GM18907 (cell line): ENCODE results near the gene STRIP2.
"Not testable (repeated sequence)": the region's sequence is repeated elsewhere in the genome, so short reads cannot be mapped to it uniquely, and the experiment has no call there.

Experiments used
- ATAC-seq: cut with Tn5 transposase; IDR thresholded peaks from one replicate; pipeline ENCODE4 v1.9.1; 2021; ENCODE audit warnings: mild to moderate bottlenecking, moderate library complexity; ENCODE audit not compliant: unreplicated experiment

STRIP2 gene

DNA sequence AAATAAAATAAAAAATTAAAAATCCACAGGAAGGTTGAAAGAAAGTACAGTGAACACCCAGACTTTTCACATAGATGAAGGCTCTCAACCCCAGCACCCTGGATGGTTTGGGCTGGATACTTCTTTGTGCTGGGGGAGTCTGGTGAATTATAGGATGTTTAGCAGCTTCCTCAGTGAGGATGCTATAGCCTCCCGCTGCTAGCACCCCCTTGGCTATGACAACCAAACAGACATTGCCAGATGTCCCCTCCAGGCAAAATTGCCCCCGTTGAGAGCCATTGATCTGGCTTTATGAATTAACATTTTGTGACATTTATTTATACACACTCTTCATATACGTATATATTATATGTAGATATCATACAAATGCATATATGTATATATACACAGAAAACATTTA lies 89.7 kb downstream of the STRIP2 start:
- ATAC-seq: no peak

GRCh38 chr7:129524405-129524804 lies 90.2 kb downstream of the STRIP2 start:
- not testable (repeated sequence) for ATAC-seq

GRCh38 chr7:129525225-129525862 lies 91.1 kb downstream of the STRIP2 start:
- no peak for ATAC-seq

DNA sequence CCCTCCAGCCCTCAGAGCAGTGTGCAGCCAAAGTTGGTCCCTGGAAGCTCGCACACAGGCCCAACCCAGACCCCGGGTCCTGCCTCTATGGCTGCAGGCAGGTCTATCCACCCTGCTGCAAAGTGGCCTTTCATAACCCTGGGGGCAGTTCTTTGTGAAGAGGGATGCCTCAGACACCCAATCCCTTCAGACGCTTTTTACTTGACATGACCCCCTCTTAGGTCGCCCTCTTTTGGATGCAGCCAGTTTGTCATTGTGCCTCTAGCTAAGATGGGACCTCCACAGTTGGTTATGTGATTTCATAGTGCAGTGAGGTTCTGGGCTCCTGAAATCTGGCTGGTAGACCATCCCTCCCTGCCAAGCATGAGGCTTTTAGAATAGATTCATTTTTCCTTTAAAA lies 95.4 kb downstream of the STRIP2 start:
- ATAC-seq: no peak

- no peak for ATAC-seq
Observed at GRCh38 chr7:129530795-129531391, 96.7 kb downstream of the STRIP2 start.

DNA sequence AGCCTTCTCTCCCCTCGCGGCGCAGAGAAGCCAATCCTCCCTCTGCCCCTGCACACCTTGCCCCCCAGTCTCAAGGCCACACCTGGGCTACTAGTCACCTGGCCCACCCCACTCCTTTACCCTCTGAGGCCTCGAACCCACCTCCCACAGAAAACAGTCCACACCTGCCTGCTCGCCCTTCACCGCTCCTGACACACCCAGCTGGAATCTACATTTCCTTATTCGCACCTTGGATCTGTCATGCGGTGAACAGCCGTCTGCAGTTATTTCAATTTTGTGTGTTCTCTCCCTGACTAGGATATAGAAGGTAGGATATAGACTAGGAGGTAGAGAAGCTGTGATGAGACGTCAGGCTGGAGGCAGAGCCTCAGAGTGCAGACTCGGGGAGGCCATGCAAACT lies 97.5 kb downstream of the STRIP2 start:
- no peak for ATAC-seq

- ATAC-seq: no peak
Observed at GRCh38 chr7:129532375-129532774, 98.1 kb downstream of the STRIP2 start.

DNA sequence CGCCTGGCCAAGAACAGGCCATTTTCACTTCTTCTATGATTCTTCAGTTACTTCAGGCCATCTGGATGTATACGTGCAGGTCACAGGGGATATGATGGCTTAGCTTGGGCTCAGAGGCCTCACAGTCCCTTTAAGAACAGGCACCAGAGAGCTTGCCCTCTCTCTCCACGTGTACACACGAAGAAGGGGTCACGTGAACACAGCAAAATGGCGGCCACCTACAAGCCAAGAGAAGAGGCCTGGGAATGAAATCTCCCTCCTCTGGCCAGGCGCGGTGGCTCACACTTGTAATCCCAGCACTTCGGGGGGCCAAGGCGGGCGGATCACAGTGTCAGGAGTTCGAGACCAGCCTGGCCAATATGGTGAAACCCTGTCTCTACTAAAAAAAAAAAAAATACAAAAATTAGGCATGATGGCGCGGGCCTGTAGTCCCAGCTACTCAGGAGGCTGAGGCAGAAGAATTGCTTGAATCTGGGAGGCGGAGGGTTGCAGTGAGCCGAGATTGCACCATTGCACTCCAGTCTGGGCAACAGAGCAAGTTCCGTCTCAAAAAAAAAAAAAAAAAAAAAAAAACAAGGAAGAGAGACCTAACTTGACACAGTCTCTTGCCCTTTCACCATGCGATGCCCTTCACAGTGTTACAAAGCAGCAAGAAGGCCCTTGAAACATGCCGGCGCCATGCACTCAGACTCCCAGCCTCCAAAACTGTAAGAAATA lies 100.5 kb downstream of the STRIP2 start:
- not testable (repeated sequence) for ATAC-seq

DNA sequence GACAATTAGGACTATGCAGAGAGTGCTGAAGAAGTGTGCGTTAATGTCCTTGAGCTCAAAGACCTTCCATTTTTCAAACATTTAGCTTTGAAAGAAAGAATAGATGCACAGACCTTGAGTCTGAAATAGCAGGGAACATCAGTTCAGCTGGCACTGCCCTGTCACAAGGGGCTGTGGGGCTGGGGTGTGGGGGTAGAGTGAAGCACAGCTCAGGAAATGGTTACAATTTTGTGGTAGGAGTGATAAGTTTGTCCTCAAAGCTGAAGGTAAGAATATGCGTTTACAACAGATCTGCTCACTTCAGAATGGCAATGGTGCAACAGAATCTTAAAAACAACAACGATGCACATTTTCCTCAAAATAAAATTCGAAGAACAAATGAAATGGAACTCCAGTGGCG lies 101.7 kb downstream of the STRIP2 start:
- ATAC-seq: no peak

GRCh38 chr7:129536323-129536722 lies 102.1 kb downstream of the STRIP2 start:
- no peak for ATAC-seq
